ENCODE measurements around the gene DDX24.

Gene DDX24

DNA sequence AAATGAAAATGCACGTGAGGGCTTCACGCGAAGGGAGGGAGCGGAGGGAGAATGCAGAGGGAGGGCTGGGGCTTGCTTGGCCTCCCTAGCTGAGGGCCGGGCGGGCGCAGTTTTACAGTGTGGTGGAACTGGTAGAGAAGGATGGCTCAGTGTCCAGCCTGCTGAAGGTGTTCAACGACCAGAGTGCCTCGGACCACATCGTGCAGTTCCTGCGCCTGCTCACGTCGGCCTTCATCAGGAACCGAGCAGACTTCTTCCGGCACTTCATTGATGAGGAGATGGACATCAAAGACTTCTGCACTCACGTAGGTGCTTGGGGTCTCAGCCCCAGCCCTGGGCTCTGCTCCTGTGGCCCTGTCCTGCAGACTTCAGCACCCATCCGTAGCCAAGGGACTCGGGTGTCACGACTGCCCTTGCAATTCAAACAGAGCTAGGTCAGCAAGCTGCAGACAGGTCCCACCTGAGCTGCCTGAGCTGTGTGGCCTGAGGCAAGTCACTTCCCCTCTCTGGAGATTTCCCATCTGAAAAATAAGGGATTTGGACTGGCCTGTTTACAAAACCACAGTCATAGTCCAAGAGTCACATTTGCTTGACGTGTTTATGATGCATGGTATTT, 36.4 kb downstream of the DDX24 start:
- no peak overlapping the region for H3K4me3 ChIP-seq (ENCODE audit: low read length)
- H3K27ac ChIP-seq (ENCODE audit: low read depth, low read length), result no peak overlapping the region
- no peaks in the 10 kb centered on the region for H4K20me1 ChIP-seq (ENCODE audit: control insufficient read depth, insufficient read depth, low read depth, low read length)
- TF ChIP-seq, protein P1, sequence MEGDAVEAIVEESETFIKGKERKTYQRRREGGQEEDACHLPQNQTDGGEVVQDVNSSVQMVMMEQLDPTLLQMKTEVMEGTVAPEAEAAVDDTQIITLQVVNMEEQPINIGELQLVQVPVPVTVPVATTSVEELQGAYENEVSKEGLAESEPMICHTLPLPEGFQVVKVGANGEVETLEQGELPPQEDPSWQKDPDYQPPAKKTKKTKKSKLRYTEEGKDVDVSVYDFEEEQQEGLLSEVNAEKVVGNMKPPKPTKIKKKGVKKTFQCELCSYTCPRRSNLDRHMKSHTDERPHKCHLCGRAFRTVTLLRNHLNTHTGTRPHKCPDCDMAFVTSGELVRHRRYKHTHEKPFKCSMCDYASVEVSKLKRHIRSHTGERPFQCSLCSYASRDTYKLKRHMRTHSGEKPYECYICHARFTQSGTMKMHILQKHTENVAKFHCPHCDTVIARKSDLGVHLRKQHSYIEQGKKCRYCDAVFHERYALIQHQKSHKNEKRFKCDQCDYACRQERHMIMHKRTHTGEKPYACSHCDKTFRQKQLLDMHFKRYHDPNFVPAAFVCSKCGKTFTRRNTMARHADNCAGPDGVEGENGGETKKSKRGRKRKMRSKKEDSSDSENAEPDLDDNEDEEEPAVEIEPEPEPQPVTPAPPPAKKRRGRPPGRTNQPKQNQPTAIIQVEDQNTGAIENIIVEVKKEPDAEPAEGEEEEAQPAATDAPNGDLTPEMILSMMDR (IDR thresholded peaks at IDR 0.05; ENCODE audit: low read depth, low read length, poor library complexity, severe bottlenecking), result no peak
- no peak for TF ChIP-seq EZH2phosphoT487 (IDR thresholded peaks at IDR 0.05; ENCODE audit: borderline replicate concordance, low read length)
- H3K79me2 ChIP-seq (ENCODE audit: control insufficient read depth, low read length), result no peaks in the 10 kb centered on the region
- H3K9me3 ChIP-seq (ENCODE audit: control insufficient read depth, insufficient read depth, low read length), result no peaks in the 10 kb centered on the region
- no peaks in the 10 kb centered on the region for H3K9me2 ChIP-seq (replicated peaks; ENCODE audit: control insufficient read depth, low read length)
- no peaks in the 10 kb centered on the region for H3K27me3 ChIP-seq (ENCODE audit: control insufficient read depth, low read length)
- H3K36me3 ChIP-seq (ENCODE audit: control insufficient read depth, low read length), result peaks cover 48% of the 10 kb centered on the region
- H3K4me1 ChIP-seq (ENCODE audit: control insufficient read depth, low read length), result no peaks in the 10 kb centered on the region
- H3K4me2 ChIP-seq (ENCODE audit: low read length), result no peak overlapping the region
- H3F3A ChIP-seq (ENCODE audit: control insufficient read depth, insufficient read depth), result no peaks in the 10 kb centered on the region

DNA sequence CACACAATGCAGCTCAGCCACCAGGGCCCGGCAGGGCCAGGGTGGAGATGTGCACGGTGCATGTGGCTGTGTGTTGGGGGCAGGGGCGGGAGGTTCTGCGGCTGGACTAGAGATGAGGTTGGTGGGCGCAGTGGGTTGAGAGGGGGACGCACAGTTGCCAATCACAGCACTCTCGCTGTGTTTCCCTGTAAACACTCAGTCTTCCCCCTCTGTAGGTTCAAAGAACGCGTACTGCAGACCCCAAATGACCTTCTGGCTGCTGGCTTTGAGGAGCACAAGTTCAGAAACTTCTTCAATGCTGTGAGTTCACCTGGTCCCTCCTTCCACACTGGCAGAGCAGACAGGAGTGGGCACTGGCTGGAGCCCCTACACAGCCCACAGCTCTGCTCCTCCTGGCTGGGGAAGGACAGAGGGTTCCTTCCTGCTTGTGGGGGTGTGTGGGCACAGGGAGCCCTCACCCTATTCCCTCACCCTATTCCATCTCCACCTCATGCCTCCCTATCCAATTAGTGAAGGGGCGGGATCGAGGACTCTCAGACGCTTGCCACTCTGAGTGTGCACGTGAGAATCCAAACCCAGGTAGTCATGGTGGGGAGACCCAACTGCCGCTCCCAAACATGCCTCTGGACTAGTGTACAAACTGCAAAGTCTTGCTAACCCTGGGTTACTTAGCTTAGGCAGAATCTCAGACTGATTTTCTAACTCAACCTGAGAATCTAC, 37.1 kb downstream of the DDX24 start:
- no peak overlapping the region for H3K27ac ChIP-seq (ENCODE audit: low read depth, low read length)
- no peaks in the 10 kb centered on the region for H3F3A ChIP-seq (ENCODE audit: control insufficient read depth, insufficient read depth)
- no peaks in the 10 kb centered on the region for H3K4me1 ChIP-seq (ENCODE audit: control insufficient read depth, low read length)
- H3K27me3 ChIP-seq (ENCODE audit: control insufficient read depth, low read length), result no peaks in the 10 kb centered on the region
- TF ChIP-seq EZH2phosphoT487 (IDR thresholded peaks at IDR 0.05; ENCODE audit: borderline replicate concordance, low read length), result no peak
- H3K4me2 ChIP-seq (ENCODE audit: low read length), result no peak overlapping the region
- H3K79me2 ChIP-seq (ENCODE audit: control insufficient read depth, low read length), result no peaks in the 10 kb centered on the region
- no peaks in the 10 kb centered on the region for H4K20me1 ChIP-seq (ENCODE audit: control insufficient read depth, insufficient read depth, low read depth, low read length)
- no peaks in the 10 kb centered on the region for H3K9me2 ChIP-seq (replicated peaks; ENCODE audit: control insufficient read depth, low read length)
- H3K9me3 ChIP-seq (ENCODE audit: control insufficient read depth, insufficient read depth, low read length), result no peaks in the 10 kb centered on the region
- no peak overlapping the region for H3K4me3 ChIP-seq (ENCODE audit: low read length)
- peaks cover 43% of the 10 kb centered on the region for H3K36me3 ChIP-seq (ENCODE audit: control insufficient read depth, low read length)

DNA sequence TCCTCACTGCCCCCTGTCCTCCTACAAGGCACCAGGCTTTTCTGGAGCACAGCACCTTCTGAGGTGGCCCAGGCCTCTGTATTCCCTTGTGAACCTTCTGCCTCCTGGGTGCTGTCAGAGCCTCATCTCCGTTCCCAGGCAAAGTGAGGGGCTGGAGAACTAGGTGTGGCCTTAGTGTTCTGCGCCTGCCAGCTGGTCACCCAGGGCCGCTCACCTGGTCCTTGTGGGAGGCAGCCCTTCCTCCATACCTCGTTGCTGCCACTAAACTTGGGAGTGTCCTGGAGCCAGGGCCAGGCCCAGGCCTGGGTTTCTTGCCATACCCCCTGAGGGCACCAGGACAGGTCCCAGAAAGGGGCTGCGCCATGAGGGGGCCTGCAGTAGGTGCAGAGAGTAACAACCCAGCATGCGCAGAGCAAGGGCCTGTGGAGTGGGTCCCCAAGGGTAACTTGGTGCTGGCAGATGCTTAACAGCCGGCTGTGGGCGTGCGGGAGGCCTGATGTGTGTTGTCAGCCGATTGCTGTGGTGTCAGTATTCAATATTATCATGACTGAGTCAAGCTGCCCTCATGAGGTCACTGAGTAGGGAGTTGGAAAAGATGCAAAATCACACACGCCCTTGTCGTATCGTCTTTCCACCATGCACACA, 37.8 kb downstream of the DDX24 start:
- Histone ChIP-seq H3K4me3 (ENCODE audit: low read length) (no peak overlapping the region), H3K79me2 (ENCODE audit: control insufficient read depth, low read length) (no peaks in the 10 kb centered on the region), H3K27ac (ENCODE audit: low read depth, low read length) (no peak overlapping the region), H3K36me3 (ENCODE audit: control insufficient read depth, low read length) (peaks cover 36% of the 10 kb centered on the region), H3K9me2 (replicated peaks; ENCODE audit: control insufficient read depth, low read length) (no peaks in the 10 kb centered on the region), H3F3A (ENCODE audit: control insufficient read depth, insufficient read depth) (no peaks in the 10 kb centered on the region), H3K9me3 (ENCODE audit: control insufficient read depth, insufficient read depth, low read length) (no peaks in the 10 kb centered on the region), H3K4me2 (ENCODE audit: low read length) (no peak overlapping the region), H4K20me1 (ENCODE audit: control insufficient read depth, insufficient read depth, low read depth, low read length) (no peaks in the 10 kb centered on the region), H3K4me1 (ENCODE audit: control insufficient read depth, low read length) (no peaks in the 10 kb centered on the region), H3K27me3 (ENCODE audit: control insufficient read depth, low read length) (no peaks in the 10 kb centered on the region)
- no peak for TF ChIP-seq EZH2phosphoT487 (IDR thresholded peaks at IDR 0.05; ENCODE audit: borderline replicate concordance, low read length)
- TF ChIP-seq, protein P1 (IDR thresholded peaks at IDR 0.05; ENCODE audit: low read depth, low read length, poor library complexity, severe bottlenecking), result no peak

Measured in DOHH2 (cell line).